ENCODE results near the gene IRF9. TPM values are rescaled to one million over a fixed set of nuclear protein-coding genes. Genes with fewer than 3 reads are reported as not detected.
A peak's percentile ranks its signal among the peaks of the same experiment; 100 is the strongest.

The IRF9 gene
- total and polyA plus RNA-seq, 2 of the 13 experiments (the other 11 are each of a cell fraction or from before 2014, with no cell fraction given) = 14.9 to 49.7 TPM

DNA sequence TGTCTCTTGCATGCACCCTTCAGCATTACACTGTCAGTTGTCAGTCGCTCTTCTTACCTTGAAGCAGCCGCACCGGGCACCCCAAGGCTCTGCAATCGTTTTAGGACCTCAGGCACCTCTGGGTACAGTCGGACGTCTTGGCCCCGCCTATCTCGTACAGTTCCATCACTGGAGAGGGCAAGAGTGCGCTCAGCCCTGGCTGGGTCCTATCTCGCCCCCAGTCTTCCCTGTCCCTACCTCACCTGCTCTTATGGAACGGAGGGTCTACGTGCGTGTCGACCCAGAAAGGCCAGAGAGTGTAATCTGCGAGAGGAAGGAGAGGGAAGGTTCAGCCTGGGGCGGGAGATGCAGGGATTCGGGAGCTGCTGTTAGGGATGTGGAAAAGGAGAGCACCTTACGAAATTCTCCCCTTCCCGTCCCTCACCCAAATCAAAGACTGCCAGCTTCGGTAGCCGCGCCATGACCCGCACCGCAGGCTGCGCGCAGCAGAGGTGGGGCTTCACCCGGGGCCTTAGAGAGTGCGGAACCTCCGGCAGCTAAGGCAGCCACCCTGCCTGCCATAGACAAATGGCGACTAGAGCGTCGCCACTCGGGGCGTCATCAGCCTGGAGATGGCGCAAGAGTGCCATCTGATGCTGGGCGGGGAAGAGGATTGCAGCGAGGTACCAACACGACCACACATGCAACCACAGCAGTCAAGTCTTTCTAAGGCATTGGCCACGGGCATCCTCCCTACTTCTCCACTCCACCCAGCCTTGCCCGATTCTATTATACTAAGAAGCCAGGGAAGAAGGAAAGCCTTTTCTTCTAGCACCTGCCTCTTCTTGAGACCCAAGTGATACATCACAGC is 54.7 kb downstream of the IRF9 start, which contains the start of gene MDP1 (continued):
- peak; percentile 76 for TF ChIP-seq BCL6 (CRISPR knock-in tag; IDR thresholded peaks at IDR 0.05)
- peak; percentile 86 for TF ChIP-seq SP4 (CRISPR knock-in tag; IDR thresholded peaks at IDR 0.05)
- TF ChIP-seq, protein P1, sequence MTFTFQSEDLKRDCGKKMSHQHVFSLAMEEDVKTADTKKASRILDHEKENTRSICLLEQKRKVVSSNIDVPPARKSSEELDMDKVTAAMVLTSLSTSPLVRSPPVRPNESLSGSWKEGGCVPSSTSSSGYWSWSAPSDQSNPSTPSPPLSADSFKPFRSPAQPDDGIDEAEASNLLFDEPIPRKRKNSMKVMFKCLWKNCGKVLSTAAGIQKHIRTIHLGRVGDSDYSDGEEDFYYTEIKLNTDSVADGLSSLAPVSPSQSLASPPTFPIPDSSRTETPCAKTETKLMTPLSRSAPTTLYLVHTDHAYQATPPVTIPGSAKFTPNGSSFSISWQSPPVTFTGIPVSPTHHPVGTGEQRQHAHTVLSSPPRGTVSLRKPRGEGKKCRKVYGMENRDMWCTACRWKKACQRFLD (CRISPR knock-in tag; IDR thresholded peaks at IDR 0.05; ENCODE audit: borderline replicate concordance) = peak; percentile 99; the same call in 1 of the 2 replicates
- 0 out of 2 replicates have a peak, but pooled peaks have one; percentile 75 for TF ChIP-seq ZNF180 (CRISPR knock-in tag; IDR thresholded peaks at IDR 0.05; ENCODE audit: borderline replicate concordance, low read depth)
- TF ChIP-seq XRCC5 (optimal IDR thresholded peaks at IDR 0.05; ENCODE audit: low read length) = peak; percentile 100
- peak; percentile 100 for TF ChIP-seq U2AF1 (optimal IDR thresholded peaks at IDR 0.05; ENCODE audit: low read depth, low read length)
- TF ChIP-seq ZNF678 (CRISPR knock-in tag; IDR thresholded peaks at IDR 0.05) = peak; percentile 68
- TF ChIP-seq ZNF569 (CRISPR knock-in tag; IDR thresholded peaks at IDR 0.05; ENCODE audit: borderline replicate concordance) = peak; percentile 95
- TF ChIP-seq SNAI1 (CRISPR knock-in tag; IDR thresholded peaks at IDR 0.05; ENCODE audit: borderline replicate concordance) = 0 out of 2 replicates have a peak, but pooled peaks have one; percentile 80
- peak; percentile 100 for TF ChIP-seq ZNF891 (CRISPR knock-in tag; IDR thresholded peaks at IDR 0.05)
- no peak for TF ChIP-seq ZNF33A (CRISPR knock-in tag; IDR thresholded peaks at IDR 0.05; ENCODE audit: borderline replicate concordance)
- TF ChIP-seq ZNF839 (CRISPR knock-in tag; IDR thresholded peaks at IDR 0.05; ENCODE audit: borderline replicate concordance) = peak; percentile 98; the same call in 1 of the 2 replicates
- TF ChIP-seq, protein P2, sequence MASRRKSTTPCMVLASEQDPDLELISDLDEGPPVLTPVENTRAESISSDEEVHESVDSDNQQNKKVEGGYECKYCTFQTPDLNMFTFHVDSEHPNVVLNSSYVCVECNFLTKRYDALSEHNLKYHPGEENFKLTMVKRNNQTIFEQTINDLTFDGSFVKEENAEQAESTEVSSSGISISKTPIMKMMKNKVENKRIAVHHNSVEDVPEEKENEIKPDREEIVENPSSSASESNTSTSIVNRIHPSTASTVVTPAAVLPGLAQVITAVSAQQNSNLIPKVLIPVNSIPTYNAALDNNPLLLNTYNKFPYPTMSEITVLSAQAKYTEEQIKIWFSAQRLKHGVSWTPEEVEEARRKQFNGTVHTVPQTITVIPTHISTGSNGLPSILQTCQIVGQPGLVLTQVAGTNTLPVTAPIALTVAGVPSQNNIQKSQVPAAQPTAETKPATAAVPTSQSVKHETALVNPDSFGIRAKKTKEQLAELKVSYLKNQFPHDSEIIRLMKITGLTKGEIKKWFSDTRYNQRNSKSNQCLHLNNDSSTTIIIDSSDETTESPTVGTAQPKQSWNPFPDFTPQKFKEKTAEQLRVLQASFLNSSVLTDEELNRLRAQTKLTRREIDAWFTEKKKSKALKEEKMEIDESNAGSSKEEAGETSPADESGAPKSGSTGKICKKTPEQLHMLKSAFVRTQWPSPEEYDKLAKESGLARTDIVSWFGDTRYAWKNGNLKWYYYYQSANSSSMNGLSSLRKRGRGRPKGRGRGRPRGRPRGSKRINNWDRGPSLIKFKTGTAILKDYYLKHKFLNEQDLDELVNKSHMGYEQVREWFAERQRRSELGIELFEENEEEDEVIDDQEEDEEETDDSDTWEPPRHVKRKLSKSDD (CRISPR knock-in tag; IDR thresholded peaks at IDR 0.05; ENCODE audit: low read depth) = peak; percentile 99
- TF ChIP-seq AHR (CRISPR knock-in tag; IDR thresholded peaks at IDR 0.05) = peak; percentile 99
- no peak for TF ChIP-seq TRIM24 (CRISPR knock-in tag; IDR thresholded peaks at IDR 0.05)
- TF ChIP-seq SIN3B (IDR thresholded peaks at IDR 0.05; ENCODE audit: low read length) = peak; percentile 82
- TF ChIP-seq SRSF4 (IDR thresholded peaks at IDR 0.05; ENCODE audit: low read depth, low read length, poor library complexity, severe bottlenecking) = no peak
- peak; percentile 86 for TF ChIP-seq MIER2 (CRISPR knock-in tag; IDR thresholded peaks at IDR 0.05)
- peak; percentile 94 for TF ChIP-seq MEF2D (CRISPR knock-in tag; IDR thresholded peaks at IDR 0.05)
- TF ChIP-seq TBX2 (CRISPR knock-in tag; IDR thresholded peaks at IDR 0.05; ENCODE audit: borderline replicate concordance) = peak; percentile 96
- no peak for TF ChIP-seq SYNCRIP (IDR thresholded peaks at IDR 0.05; ENCODE audit: insufficient read depth, low read depth, low read length)
- TF ChIP-seq RCOR2 (CRISPR knock-in tag; IDR thresholded peaks at IDR 0.05) = peak; percentile 60; the same call in 1 of the 2 replicates
- TF ChIP-seq ZNF326 (CRISPR knock-in tag; IDR thresholded peaks at IDR 0.05; ENCODE audit: borderline replicate concordance) = peak; percentile 95; the same call in 1 of the 2 replicates
- peak; percentile 75 for TF ChIP-seq ZNF883 (CRISPR knock-in tag; IDR thresholded peaks at IDR 0.05; ENCODE audit: not compliant biosample characterization)
- TF ChIP-seq SMAD3 (CRISPR knock-in tag; IDR thresholded peaks at IDR 0.05) = peak; percentile 100
- TF ChIP-seq PLRG1 (conservative IDR thresholded peaks at IDR 0.05) = no peak
- no peak for TF ChIP-seq ZNF816 (CRISPR knock-in tag; IDR thresholded peaks at IDR 0.05; ENCODE audit: borderline replicate concordance)
- TF ChIP-seq ZNF12 (CRISPR knock-in tag; IDR thresholded peaks at IDR 0.05) = peak; percentile 91

All from HepG2 (cell line).